ENCODE measurements around the gene RMC1.
"Not testable (repeated sequence)": the region's sequence is repeated elsewhere in the genome, so short reads cannot be mapped to it uniquely, and the experiment has no call there.

The RMC1 gene

GRCh38 chr18:23495723-23496440, 7.4 kb upstream of the RMC1 start:
- WGBS, 2 experiments: 92 to 93% methylated on average over 12 of the region's 12 CpGs
- peaks cover 5% of the 10 kb centered on the region for H3K4me1 ChIP-seq (ENCODE audit: control insufficient read depth, insufficient read depth, low read length)
- no peaks in the 10 kb centered on the region for H3K27me3 ChIP-seq (ENCODE audit: control insufficient read depth, insufficient read depth, low read length, poor library complexity, severe bottlenecking)
- H3K9me3 ChIP-seq (ENCODE audit: control insufficient read depth, low read length): no peaks in the 10 kb centered on the region
- no peaks in the 10 kb centered on the region for H3K36me3 ChIP-seq (ENCODE audit: control insufficient read depth, insufficient read depth, low read length)
- no peak overlapping the region for H3K27ac ChIP-seq (ENCODE audit: insufficient read depth, low read depth, low read length, poor library complexity, severe bottlenecking)
- H3K4me3 ChIP-seq (ENCODE audit: insufficient read depth, low read depth, low read length): no peak overlapping the region

- Histone ChIP-seq H3K36me3 (ENCODE audit: control insufficient read depth, insufficient read depth, low read length) (no peaks in the 10 kb centered on the region), H3K4me1 (ENCODE audit: control insufficient read depth, insufficient read depth, low read length) (peaks cover 5% of the 10 kb centered on the region), H3K27ac (ENCODE audit: insufficient read depth, low read depth, low read length, poor library complexity, severe bottlenecking) (no peak overlapping the region), H3K4me3 (ENCODE audit: insufficient read depth, low read depth, low read length) (no peak overlapping the region), H3K9me3 (ENCODE audit: control insufficient read depth, low read length) (no peaks in the 10 kb centered on the region), H3K27me3 (ENCODE audit: control insufficient read depth, insufficient read depth, low read length, poor library complexity, severe bottlenecking) (peaks cover 15% of the 10 kb centered on the region)
- 100% methylated on average over 1 to 2 of the region's 2 CpGs for WGBS, 2 experiments
Measured at GRCh38 chr18:23498117-23498516, 5.2 kb upstream of the RMC1 start.

GRCh38 chr18:23498877-23499276, 4.4 kb upstream of the RMC1 start:
- Histone ChIP-seq H3K27me3 (ENCODE audit: control insufficient read depth, insufficient read depth, low read length, poor library complexity, severe bottlenecking) (peaks cover 20% of the 10 kb centered on the region), H3K4me1 (ENCODE audit: control insufficient read depth, insufficient read depth, low read length) (peaks cover 5% of the 10 kb centered on the region), H3K27ac (ENCODE audit: insufficient read depth, low read depth, low read length, poor library complexity, severe bottlenecking) (no peak overlapping the region), H3K9me3 (ENCODE audit: control insufficient read depth, low read length) (no peaks in the 10 kb centered on the region), H3K4me3 (ENCODE audit: insufficient read depth, low read depth, low read length) (no peak overlapping the region), H3K36me3 (ENCODE audit: control insufficient read depth, insufficient read depth, low read length) (no peaks in the 10 kb centered on the region)
- 26 to 28% methylated on average over 5 of the region's 5 CpGs for WGBS, 2 experiments

GRCh38 chr18:23499291-23499781, 4.0 kb upstream of the RMC1 start:
- Histone ChIP-seq H3K4me1 (ENCODE audit: control insufficient read depth, insufficient read depth, low read length) (peaks cover 5% of the 10 kb centered on the region), H3K27ac (ENCODE audit: insufficient read depth, low read depth, low read length, poor library complexity, severe bottlenecking) (no peak overlapping the region), H3K9me3 (ENCODE audit: control insufficient read depth, low read length) (no peaks in the 10 kb centered on the region), H3K4me3 (ENCODE audit: insufficient read depth, low read depth, low read length) (no peak overlapping the region), H3K27me3 (ENCODE audit: control insufficient read depth, insufficient read depth, low read length, poor library complexity, severe bottlenecking) (peaks cover 25% of the 10 kb centered on the region), H3K36me3 (ENCODE audit: control insufficient read depth, insufficient read depth, low read length) (no peaks in the 10 kb centered on the region)
- 68% methylated on average over 11 of the region's 11 CpGs for WGBS, 2 experiments

- Histone ChIP-seq H3K4me3 (ENCODE audit: insufficient read depth, low read depth, low read length) (no peak overlapping the region), H3K27ac (ENCODE audit: insufficient read depth, low read depth, low read length, poor library complexity, severe bottlenecking) (no peak overlapping the region), H3K4me1 (ENCODE audit: control insufficient read depth, insufficient read depth, low read length) (no peaks in the 10 kb centered on the region), H3K36me3 (ENCODE audit: control insufficient read depth, insufficient read depth, low read length) (no peaks in the 10 kb centered on the region), H3K27me3 (ENCODE audit: control insufficient read depth, insufficient read depth, low read length, poor library complexity, severe bottlenecking) (peaks cover 34% of the 10 kb centered on the region), H3K9me3 (ENCODE audit: control insufficient read depth, low read length) (no peaks in the 10 kb centered on the region)
- 91% methylated on average over 6 of the region's 6 CpGs for WGBS, 2 experiments
Measured at GRCh38 chr18:23501626-23502025, 1.7 kb upstream of the RMC1 start.

- WGBS, 2 experiments: 32 to 34% methylated on average over 6 of the region's 6 CpGs
- peak overlapping the region; percentile 47 for H3K27ac ChIP-seq (ENCODE audit: insufficient read depth, low read depth, low read length, poor library complexity, severe bottlenecking)
Measured at GRCh38 chr18:23502516-23503037, 734 bp upstream of the RMC1 start.

GRCh38 chr18:23503963-23504344, 643 bp downstream of the RMC1 start:
- Histone ChIP-seq H3K9me3 (ENCODE audit: control insufficient read depth, low read length) (no peaks in the 10 kb centered on the region), H3K4me1 (ENCODE audit: control insufficient read depth, insufficient read depth, low read length) (no peaks in the 10 kb centered on the region), H3K36me3 (ENCODE audit: control insufficient read depth, insufficient read depth, low read length) (no peaks in the 10 kb centered on the region), H3K27ac (ENCODE audit: insufficient read depth, low read depth, low read length, poor library complexity, severe bottlenecking) (no peak overlapping the region), H3K4me3 (ENCODE audit: insufficient read depth, low read depth, low read length) (peak overlapping the region; percentile 80), H3K27me3 (ENCODE audit: control insufficient read depth, insufficient read depth, low read length, poor library complexity, severe bottlenecking) (peaks cover 34% of the 10 kb centered on the region)
- 10 to 11% methylated on average over 21 of the region's 21 CpGs for WGBS, 2 experiments

More at GRCh38 chr18:23502516-23503037, 734 bp upstream of the RMC1 start:
- Histone ChIP-seq H3K4me3 (ENCODE audit: insufficient read depth, low read depth, low read length) (peak overlapping the region; percentile 80), H3K27me3 (ENCODE audit: control insufficient read depth, insufficient read depth, low read length, poor library complexity, severe bottlenecking) (peaks cover 34% of the 10 kb centered on the region), H3K4me1 (ENCODE audit: control insufficient read depth, insufficient read depth, low read length) (no peaks in the 10 kb centered on the region), H3K9me3 (ENCODE audit: control insufficient read depth, low read length) (no peaks in the 10 kb centered on the region), H3K36me3 (ENCODE audit: control insufficient read depth, insufficient read depth, low read length) (no peaks in the 10 kb centered on the region)

GRCh38 chr18:23504720-23505119, 1.4 kb downstream of the RMC1 start:
- no peaks in the 10 kb centered on the region for H3K36me3 ChIP-seq (ENCODE audit: control insufficient read depth, insufficient read depth, low read length)

GRCh38 chr18:23506393-23506792, 3.1 kb downstream of the RMC1 start:
- Histone ChIP-seq H3K36me3 (ENCODE audit: control insufficient read depth, insufficient read depth, low read length) (peaks cover 4% of the 10 kb centered on the region), H3K27me3 (ENCODE audit: control insufficient read depth, insufficient read depth, low read length, poor library complexity, severe bottlenecking) (peaks cover 33% of the 10 kb centered on the region), H3K27ac (ENCODE audit: insufficient read depth, low read depth, low read length, poor library complexity, severe bottlenecking) (no peak overlapping the region), H3K4me1 (ENCODE audit: control insufficient read depth, insufficient read depth, low read length) (no peaks in the 10 kb centered on the region), H3K4me3 (ENCODE audit: insufficient read depth, low read depth, low read length) (no peak overlapping the region), H3K9me3 (ENCODE audit: control insufficient read depth, low read length) (no peaks in the 10 kb centered on the region)
- WGBS, 2 experiments: 81% methylated on average over 6 of the region's 6 CpGs

More at GRCh38 chr18:23504720-23505119, 1.4 kb downstream of the RMC1 start:
- 87 to 94% methylated on average over 3 of the region's 3 CpGs for WGBS, 2 experiments
- H3K27me3 ChIP-seq (ENCODE audit: control insufficient read depth, insufficient read depth, low read length, poor library complexity, severe bottlenecking): peaks cover 34% of the 10 kb centered on the region
- no peaks in the 10 kb centered on the region for H3K9me3 ChIP-seq (ENCODE audit: control insufficient read depth, low read length)
- no peak overlapping the region for H3K27ac ChIP-seq (ENCODE audit: insufficient read depth, low read depth, low read length, poor library complexity, severe bottlenecking)
- H3K4me1 ChIP-seq (ENCODE audit: control insufficient read depth, insufficient read depth, low read length): no peaks in the 10 kb centered on the region
- H3K4me3 ChIP-seq (ENCODE audit: insufficient read depth, low read depth, low read length): no peak overlapping the region

- not testable (repeated sequence) for H3K4me1 ChIP-seq (ENCODE audit: control insufficient read depth, insufficient read depth, low read length); H3K27me3 ChIP-seq (ENCODE audit: control insufficient read depth, insufficient read depth, low read length, poor library complexity, severe bottlenecking); H3K4me3 ChIP-seq (ENCODE audit: insufficient read depth, low read depth, low read length); H3K9me3 ChIP-seq (ENCODE audit: control insufficient read depth, low read length); H3K36me3 ChIP-seq (ENCODE audit: control insufficient read depth, insufficient read depth, low read length); H3K27ac ChIP-seq (ENCODE audit: insufficient read depth, low read depth, low read length, poor library complexity, severe bottlenecking)
- WGBS, 2 experiments: 94 to 98% methylated on average over 2 of the region's 2 CpGs
Measured at GRCh38 chr18:23510923-23511322, 7.6 kb downstream of the RMC1 start.

Data from ectodermal cell (in vitro differentiated cells).